ENCODE measurements around the gene DUOXA1.

Gene DUOXA1

DNA sequence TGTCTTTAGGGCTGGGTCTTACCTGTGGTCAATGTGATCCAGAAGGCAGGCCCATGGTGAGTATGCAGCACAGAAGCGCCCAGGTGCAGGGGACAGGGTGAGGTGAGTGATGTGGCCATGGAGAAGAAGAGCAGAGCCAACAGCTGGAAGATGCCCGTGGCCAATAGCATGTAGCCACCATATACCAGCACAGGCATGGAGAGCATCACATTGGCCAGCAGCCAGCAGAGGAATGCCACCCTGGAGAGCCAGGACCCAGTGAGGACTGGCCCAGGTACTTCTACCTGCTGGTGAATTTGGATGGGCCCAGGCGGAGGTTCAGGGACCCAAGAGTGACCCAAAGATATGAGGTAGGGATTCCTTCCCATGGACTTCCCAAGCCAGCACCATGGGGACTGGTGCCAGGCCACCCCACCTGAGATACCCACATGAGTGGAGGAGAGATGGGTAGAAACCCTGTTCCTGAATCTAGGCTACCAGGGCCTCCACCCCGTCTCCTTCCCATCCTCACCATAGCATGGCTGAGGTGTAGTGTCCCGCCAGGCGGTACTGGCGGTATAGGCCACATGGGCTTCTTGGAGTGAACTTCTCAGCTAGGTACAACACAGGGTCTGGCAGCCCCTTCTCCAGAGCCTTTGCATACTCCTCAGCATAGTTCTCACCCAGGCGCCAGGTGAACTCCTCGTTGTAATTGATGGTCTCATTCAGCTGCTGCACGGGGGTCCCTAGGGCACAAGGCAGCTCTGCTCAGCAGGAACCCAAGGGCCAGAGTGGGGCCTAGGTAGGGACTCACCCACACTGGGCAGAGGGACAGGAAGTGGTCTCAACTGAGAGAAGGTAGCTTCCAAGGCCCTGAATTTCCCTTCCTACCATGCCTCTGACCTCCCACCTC, 9.4 kb downstream of the DUOXA1 start:
- Histone ChIP-seq H3K27ac (ENCODE audit: low read depth, low read length, severe bottlenecking) (no peak overlapping the region), H3K4me1 (ENCODE audit: control insufficient read depth, insufficient read depth, low read length, poor library complexity, severe bottlenecking) (peaks cover 14% of the 10 kb centered on the region), H3K36me3 (ENCODE audit: control insufficient read depth, insufficient read depth, low read length) (no peaks in the 10 kb centered on the region), H3K9me3 (ENCODE audit: control insufficient read depth, low read length) (no peaks in the 10 kb centered on the region), H3K4me3 (ENCODE audit: extremely low read depth, insufficient read depth, low read length, poor library complexity, severe bottlenecking) (no peak overlapping the region)
- WGBS, 2 experiments (ENCODE audit: insufficient coverage in 2 of 2), result 93% methylated on average over 8 to 10 of the region's 10 CpGs

DNA sequence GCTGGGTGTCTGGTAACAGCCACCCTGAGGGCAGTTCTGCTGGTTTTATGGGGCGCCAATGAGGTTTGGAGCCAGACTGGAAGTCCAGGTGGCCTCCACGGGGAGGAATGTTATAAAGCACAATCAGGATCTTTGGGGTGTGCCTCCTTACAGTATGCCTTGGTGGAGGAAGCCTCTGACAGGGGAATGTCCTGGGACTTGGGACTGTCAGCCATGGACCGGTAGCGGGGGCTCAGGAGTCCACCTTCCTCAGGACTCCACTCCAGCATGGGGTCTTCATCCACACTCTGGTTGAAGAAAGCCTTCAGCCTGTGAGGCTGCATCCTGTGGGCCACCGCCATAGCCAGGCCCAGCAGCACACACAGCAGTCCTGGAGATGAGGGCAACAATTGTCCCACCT, 10.7 kb downstream of the DUOXA1 start:
- Histone ChIP-seq H3K36me3 (ENCODE audit: control insufficient read depth, insufficient read depth, low read length) (no peaks in the 10 kb centered on the region), H3K27ac (ENCODE audit: low read depth, low read length, severe bottlenecking) (no peak overlapping the region), H3K4me1 (ENCODE audit: control insufficient read depth, insufficient read depth, low read length, poor library complexity, severe bottlenecking) (peaks cover 18% of the 10 kb centered on the region), H3K9me3 (ENCODE audit: control insufficient read depth, low read length) (no peaks in the 10 kb centered on the region), H3K4me3 (ENCODE audit: extremely low read depth, insufficient read depth, low read length, poor library complexity, severe bottlenecking) (no peak overlapping the region)
- 94 to 97% methylated on average over 4 to 5 of the region's 5 CpGs for WGBS, 2 experiments (ENCODE audit: insufficient coverage in 2 of 2)

- no peak overlapping the region for H3K27ac ChIP-seq (ENCODE audit: low read depth, low read length, severe bottlenecking)
- H3K4me3 ChIP-seq (ENCODE audit: extremely low read depth, insufficient read depth, low read length, poor library complexity, severe bottlenecking), result no peak overlapping the region
- 4 to 9% methylated on average over 8 to 10 of the region's 14 CpGs for WGBS, 2 experiments (ENCODE audit: insufficient coverage in 2 of 2)
These were observed 11.5 kb downstream of the DUOXA1 start for GRCh38 chr15:45118131-45118588.

GRCh38 chr15:45117308-45118130, 12.2 kb downstream of the DUOXA1 start:
- Histone ChIP-seq H3K36me3 (ENCODE audit: control insufficient read depth, insufficient read depth, low read length) (no peaks in the 10 kb centered on the region), H3K4me3 (ENCODE audit: extremely low read depth, insufficient read depth, low read length, poor library complexity, severe bottlenecking) (no peak overlapping the region), H3K27ac (ENCODE audit: low read depth, low read length, severe bottlenecking) (no peak overlapping the region), H3K9me3 (ENCODE audit: control insufficient read depth, low read length) (no peaks in the 10 kb centered on the region), H3K4me1 (ENCODE audit: control insufficient read depth, insufficient read depth, low read length, poor library complexity, severe bottlenecking) (peaks cover 18% of the 10 kb centered on the region)
- WGBS, 2 experiments (ENCODE audit: insufficient coverage in 2 of 2), result 90 to 91% methylated on average over 26 of the region's 33 CpGs

More at GRCh38 chr15:45118131-45118588, 11.5 kb downstream of the DUOXA1 start:
- no peaks in the 10 kb centered on the region for H3K36me3 ChIP-seq (ENCODE audit: control insufficient read depth, insufficient read depth, low read length)
- peaks cover 22% of the 10 kb centered on the region for H3K4me1 ChIP-seq (ENCODE audit: control insufficient read depth, insufficient read depth, low read length, poor library complexity, severe bottlenecking)
- no peaks in the 10 kb centered on the region for H3K9me3 ChIP-seq (ENCODE audit: control insufficient read depth, low read length)

DNA sequence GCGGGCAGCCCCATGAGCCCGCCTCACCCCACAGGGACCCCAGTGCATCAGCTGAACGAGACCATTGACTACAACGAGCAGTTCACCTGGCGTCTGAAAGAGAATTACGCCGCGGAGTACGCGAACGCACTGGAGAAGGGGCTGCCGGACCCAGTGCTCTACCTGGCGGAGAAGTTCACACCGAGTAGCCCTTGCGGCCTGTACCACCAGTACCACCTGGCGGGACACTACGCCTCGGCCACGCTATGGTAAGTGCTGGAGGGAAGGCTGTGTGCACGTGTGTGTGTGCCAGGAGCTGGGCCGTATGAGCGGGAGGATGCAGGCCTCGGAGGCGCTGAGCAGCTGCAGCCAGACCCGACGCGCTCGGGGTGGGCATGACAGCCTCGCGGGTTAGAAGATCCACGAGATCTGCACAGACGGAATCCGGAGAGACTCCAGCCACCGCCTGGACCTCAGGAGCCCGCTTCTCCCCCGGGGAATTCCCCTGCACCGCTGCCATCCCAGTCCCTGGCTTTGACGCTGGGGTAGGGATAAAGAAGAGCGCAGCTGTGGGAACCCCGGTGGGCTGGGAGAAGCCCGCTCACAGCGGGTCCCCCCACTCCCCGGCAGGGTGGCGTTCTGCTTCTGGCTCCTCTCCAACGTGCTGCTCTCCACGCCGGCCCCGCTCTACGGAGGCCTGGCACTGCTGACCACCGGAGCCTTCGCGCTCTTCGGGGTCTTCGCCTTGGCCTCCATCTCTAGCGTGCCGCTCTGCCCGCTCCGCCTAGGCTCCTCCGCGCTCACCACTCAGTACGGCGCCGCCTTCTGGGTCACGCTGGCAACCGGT, 13.0 kb downstream of the DUOXA1 start:
- H3K9me3 ChIP-seq (ENCODE audit: control insufficient read depth, low read length), result no peaks in the 10 kb centered on the region
- H3K36me3 ChIP-seq (ENCODE audit: control insufficient read depth, insufficient read depth, low read length), result no peaks in the 10 kb centered on the region
- no peak overlapping the region for H3K4me3 ChIP-seq (ENCODE audit: extremely low read depth, insufficient read depth, low read length, poor library complexity, severe bottlenecking)
- 91 to 92% methylated on average over 51 to 64 of the region's 65 CpGs for WGBS, 2 experiments (ENCODE audit: insufficient coverage in 2 of 2)
- peaks cover 9% of the 10 kb centered on the region for H3K4me1 ChIP-seq (ENCODE audit: control insufficient read depth, insufficient read depth, low read length, poor library complexity, severe bottlenecking)
- no peak overlapping the region for H3K27ac ChIP-seq (ENCODE audit: low read depth, low read length, severe bottlenecking)

GRCh38 chr15:45116006-45116481, 13.6 kb downstream of the DUOXA1 start:
- Histone ChIP-seq H3K4me3 (ENCODE audit: extremely low read depth, insufficient read depth, low read length, poor library complexity, severe bottlenecking) (no peak overlapping the region), H3K4me1 (ENCODE audit: control insufficient read depth, insufficient read depth, low read length, poor library complexity, severe bottlenecking) (peaks cover 8% of the 10 kb centered on the region), H3K27ac (ENCODE audit: low read depth, low read length, severe bottlenecking) (no peak overlapping the region), H3K9me3 (ENCODE audit: control insufficient read depth, low read length) (no peaks in the 10 kb centered on the region), H3K36me3 (ENCODE audit: control insufficient read depth, insufficient read depth, low read length) (no peaks in the 10 kb centered on the region)
- WGBS, 2 experiments (ENCODE audit: insufficient coverage in 2 of 2), result 82 to 94% methylated on average over 12 of the region's 19 CpGs

DNA sequence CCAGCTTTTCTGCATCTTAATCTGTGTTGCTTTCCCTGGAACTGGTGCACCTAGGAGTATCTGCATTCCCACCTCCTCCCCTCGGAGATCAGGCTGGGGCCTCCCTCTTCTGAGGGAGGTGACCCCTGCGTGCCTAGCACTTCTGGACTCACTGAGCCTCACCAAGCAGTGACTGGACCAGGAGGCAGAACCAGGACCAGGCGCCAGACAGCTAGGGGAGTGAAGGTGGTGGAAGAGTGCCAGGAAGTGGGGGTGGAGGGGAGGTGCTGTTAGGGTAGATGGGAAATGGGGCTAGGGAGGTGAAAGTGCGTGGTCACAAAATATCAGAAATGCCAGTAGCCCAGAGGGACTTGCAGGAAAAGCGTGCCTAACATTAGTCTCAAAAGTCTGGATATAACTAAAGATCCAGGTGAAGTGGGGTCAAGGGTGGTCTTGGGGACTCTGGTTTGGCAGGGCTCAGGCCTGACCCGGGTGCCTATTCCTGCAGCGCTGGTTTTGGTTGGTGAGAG, 14.3 kb downstream of the DUOXA1 start:
- 82 to 89% methylated on average over 5 to 6 of the region's 7 CpGs for WGBS, 2 experiments (ENCODE audit: insufficient coverage in 2 of 2)
- no peak overlapping the region for H3K4me3 ChIP-seq (ENCODE audit: extremely low read depth, insufficient read depth, low read length, poor library complexity, severe bottlenecking)

GRCh38 chr15:45114751-45115085, 15.0 kb downstream of the DUOXA1 start:
- no peak overlapping the region for H3K4me3 ChIP-seq (ENCODE audit: extremely low read depth, insufficient read depth, low read length, poor library complexity, severe bottlenecking)
- peaks cover 8% of the 10 kb centered on the region for H3K4me1 ChIP-seq (ENCODE audit: control insufficient read depth, insufficient read depth, low read length, poor library complexity, severe bottlenecking)
- 38 to 48% methylated on average over 2 of the region's 2 CpGs for WGBS, 2 experiments (ENCODE audit: insufficient coverage in 2 of 2)
- H3K27ac ChIP-seq (ENCODE audit: low read depth, low read length, severe bottlenecking), result no peak overlapping the region
- H3K36me3 ChIP-seq (ENCODE audit: control insufficient read depth, insufficient read depth, low read length), result no peaks in the 10 kb centered on the region
- H3K9me3 ChIP-seq (ENCODE audit: control insufficient read depth, low read length), result no peaks in the 10 kb centered on the region

More for the DNA sequence above, 14.3 kb downstream of the DUOXA1 start:
- Histone ChIP-seq H3K4me1 (ENCODE audit: control insufficient read depth, insufficient read depth, low read length, poor library complexity, severe bottlenecking) (peaks cover 8% of the 10 kb centered on the region), H3K9me3 (ENCODE audit: control insufficient read depth, low read length) (no peaks in the 10 kb centered on the region), H3K27ac (ENCODE audit: low read depth, low read length, severe bottlenecking) (no peak overlapping the region), H3K36me3 (ENCODE audit: control insufficient read depth, insufficient read depth, low read length) (no peaks in the 10 kb centered on the region)

DNA sequence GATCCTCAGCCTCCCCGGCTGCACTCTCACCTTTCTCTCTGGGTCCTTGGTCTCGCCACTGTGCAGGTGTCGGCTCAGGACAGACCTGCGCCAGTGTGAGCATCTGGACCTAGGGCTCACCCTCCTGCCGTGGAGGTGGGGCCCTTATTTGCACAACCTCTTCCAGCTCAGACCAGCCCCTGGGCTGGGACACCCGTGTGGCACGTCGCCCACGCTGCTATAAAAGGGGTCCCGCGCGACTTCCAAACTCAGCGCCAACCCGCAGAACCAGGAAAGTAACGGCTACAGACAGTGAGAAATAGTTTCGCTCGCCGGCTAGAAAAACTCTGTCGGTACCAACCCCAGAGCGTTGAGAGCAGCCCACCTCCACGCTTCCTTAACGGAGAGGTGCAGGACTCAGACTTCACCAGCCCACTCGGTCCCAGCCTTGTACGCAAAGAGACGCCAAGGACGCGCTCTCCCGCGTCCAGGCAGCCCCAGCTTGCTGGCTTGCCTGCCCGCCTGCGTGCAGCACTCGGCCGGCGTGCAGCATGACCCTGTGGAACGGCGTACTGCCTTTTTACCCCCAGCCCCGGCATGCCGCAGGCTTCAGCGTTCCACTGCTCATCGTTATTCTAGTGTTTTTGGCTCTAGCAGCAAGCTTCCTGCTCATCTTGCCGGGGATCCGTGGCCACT, 15.5 kb downstream of the DUOXA1 start, which contains the start of the genes DUOX2 and DUOXA2:
DUOX2 (minus strand) TSS at position 97 of the 675 bp plus-strand sequence. CDS start 761 bp downstream, outside the sequence.
DUOXA2 (plus strand) TSS at position 251 of the 675 bp plus-strand sequence; CDS start at position 531, 280 bp downstream.
- Histone ChIP-seq H3K36me3 (ENCODE audit: control insufficient read depth, insufficient read depth, low read length) (no peaks in the 10 kb centered on the region), H3K4me1 (ENCODE audit: control insufficient read depth, insufficient read depth, low read length, poor library complexity, severe bottlenecking) (peaks cover 8% of the 10 kb centered on the region), H3K9me3 (ENCODE audit: control insufficient read depth, low read length) (no peaks in the 10 kb centered on the region), H3K27ac (ENCODE audit: low read depth, low read length, severe bottlenecking) (no peak within 1 kb of the TSS), H3K4me3 (ENCODE audit: extremely low read depth, insufficient read depth, low read length, poor library complexity, severe bottlenecking) (no peak within 1 kb of the TSS)
- 11 to 12% methylated on average over 39 to 41 of the region's 42 CpGs for WGBS, 2 experiments (ENCODE audit: insufficient coverage in 2 of 2)
